HepG2 (cell line): Measurements from ENCODE around the gene SLC38A3. TPM values are rescaled to one million over a fixed set of nuclear protein-coding genes. Genes with fewer than 3 reads are reported as not detected.
A peak's percentile ranks its signal among the peaks of the same experiment; 100 is the strongest.

Experiments used
- BCL6 ChIP-seq: IDR thresholded peaks from 2 replicates; pipeline ENCODE4 v1.6.1; 2016; ENCODE audit warnings: missing genetic modification reagents, missing compliant biosample characterization
- CEBPG ChIP-seq: IDR thresholded peaks from 2 replicates; pipeline ENCODE4 v1.6.1; 2016
- FOXJ3 ChIP-seq: sonication (generic); formaldehyde crosslinking; IDR thresholded peaks from 2 replicates; pipeline ENCODE4 v1.4.0; 2020; ENCODE audit warnings: missing genetic modification reagents, mild to moderate bottlenecking, borderline replicate concordance
- FOXK2 ChIP-seq: fragments of 450-650 bp; IDR thresholded peaks from 2 replicates; pipeline ENCODE4 v1.6.1; 2016
- HOXA9 ChIP-seq: sonication (generic); formaldehyde crosslinking; IDR thresholded peaks from 2 replicates; pipeline ENCODE4 v1.8.1; 2022; ENCODE audit warnings: missing genetic modification reagents, mild to moderate bottlenecking, moderate library complexity, borderline replicate concordance
- PLRG1 ChIP-seq: fragments of 450-650 bp; conservative IDR thresholded peaks from 2 replicates; pipeline ENCODE4 v1.6.1; 2016
- POLR2AphosphoS2 ChIP-seq: IDR thresholded peaks from 2 replicates; pipeline ENCODE4 v1.6.1; 2011; ENCODE audit warnings: low read depth, low read length, improper control_type of control experiment
- REXO4 ChIP-seq: sonication (generic); formaldehyde crosslinking; IDR thresholded peaks from 2 replicates; pipeline ENCODE4 v1.8.0; 2022; ENCODE audit warnings: missing genetic modification reagents, mild to moderate bottlenecking, borderline replicate concordance
- SALL2 ChIP-seq: sonication (generic); formaldehyde crosslinking; IDR thresholded peaks from 2 replicates; pipeline ENCODE4 v1.8.1; 2023; ENCODE audit warnings: mild to moderate bottlenecking, missing genetic modification reagents, inconsistent platforms
- ZBTB42 ChIP-seq: sonication (generic); formaldehyde crosslinking; IDR thresholded peaks from 2 replicates; pipeline ENCODE4 v1.5.0; 2020; ENCODE audit warnings: mild to moderate bottlenecking, missing genetic modification reagents
- ZC3H4 ChIP-seq: sonication (generic); formaldehyde crosslinking; IDR thresholded peaks from 2 replicates; pipeline ENCODE4 v1.4.0; 2020; ENCODE audit warnings: missing genetic modification reagents, borderline replicate concordance
- ZNF20 ChIP-seq: sonication (generic); formaldehyde crosslinking; IDR thresholded peaks from 2 replicates; pipeline ENCODE4 v1.4.0; 2020; ENCODE audit warnings: mild to moderate bottlenecking, moderate library complexity, missing genetic modification reagents
- ZNF296 ChIP-seq: sonication (generic); formaldehyde crosslinking; conservative IDR thresholded peaks from 2 replicates; pipeline ENCODE4 v1.5.0; 2020; ENCODE audit warnings: mild to moderate bottlenecking, missing genetic modification reagents
- ZNF572 ChIP-seq: sonication (generic); formaldehyde crosslinking; IDR thresholded peaks from 2 replicates; pipeline ENCODE4 v1.5.1; 2020; ENCODE audit warnings: mild to moderate bottlenecking, missing genetic modification reagents
- ZNF607 ChIP-seq: sonication (generic); formaldehyde crosslinking; IDR thresholded peaks from 2 replicates; pipeline ENCODE4 v1.5.1; 2020; ENCODE audit warnings: missing genetic modification reagents, mild to moderate bottlenecking, borderline replicate concordance
- ZNF781 ChIP-seq: sonication (generic); formaldehyde crosslinking; IDR thresholded peaks from 2 replicates; pipeline ENCODE4 v1.5.1; 2020; ENCODE audit warnings: borderline replicate concordance, mild to moderate bottlenecking, missing genetic modification reagents; ENCODE audit errors: not compliant biosample characterization
- polyA plus RNA-seq, 8 experiments: library from polyadenylated mRNA; depleted of rRNA in 3 of 8; stranded (reverse) in 7 of 8; unstranded in 1 of 8; fragments of >200 nt; fragmentation: Illumina TruSeq in 4 of 8; extraction: Trizol in 4 of 8; gene quantifications; 2 replicates each; pipeline versions ENCODE4 v1.2.1 to v1.2.3, GENCODE V29; 2011 to 2016; ENCODE audit warnings: low read depth in 4 of 8, missing spikeins in 1 of 8, mixed read lengths in 1 of 8; ENCODE audit not compliant: insufficient read depth in 1 of 8
- total RNA-seq, 5 experiments: library from RNA; depleted of rRNA; stranded (reverse); fragments of >200 nt; fragmentation: Illumina TruSeq; extraction: Trizol; gene quantifications; 2 replicates each; pipeline ENCODE4 v1.2.3, GENCODE V29; 2016; ENCODE audit warnings: low read depth in 1 of 5
- TF ChIP-seq, protein P1 (sequence below): sonication (generic); formaldehyde crosslinking; conservative IDR thresholded peaks from 2 replicates; pipeline ENCODE4 v1.4.0; 2020; ENCODE audit warnings: mild to moderate bottlenecking, missing genetic modification reagents, moderate library complexity
- TF ChIP-seq, protein P2 (sequence below): sonication (generic); formaldehyde crosslinking; IDR thresholded peaks from 2 replicates; pipeline ENCODE4 v1.5.0; 2020; ENCODE audit warnings: missing genetic modification reagents, mild to moderate bottlenecking, borderline replicate concordance
- TF ChIP-seq, protein P3 (sequence below): sonication (generic); formaldehyde crosslinking; conservative IDR thresholded peaks from 2 replicates; pipeline ENCODE4 v1.4.0; 2020; ENCODE audit warnings: missing genetic modification reagents
- TF ChIP-seq, protein P4 (sequence below): sonication (generic); formaldehyde crosslinking; IDR thresholded peaks from 2 replicates; pipeline ENCODE4 v1.5.0; 2020; ENCODE audit warnings: missing genetic modification reagents
- TF ChIP-seq, protein P5 (sequence below): sonication (generic); formaldehyde crosslinking; IDR thresholded peaks from 2 replicates; pipeline ENCODE4 v1.5.0; 2020; ENCODE audit warnings: mild to moderate bottlenecking, low read depth, missing genetic modification reagents, borderline replicate concordance
- TF ChIP-seq, protein P6 (sequence below): conservative IDR thresholded peaks from 2 replicates; pipeline ENCODE4 v1.6.1; 2018; ENCODE audit warnings: missing genetic modification reagents

Gene SLC38A3
- total and polyA plus RNA-seq, 2 of the 13 experiments (the other 11 are each of a cell fraction or from before 2014, with no cell fraction given), result 29.8 to 164 TPM

DNA sequence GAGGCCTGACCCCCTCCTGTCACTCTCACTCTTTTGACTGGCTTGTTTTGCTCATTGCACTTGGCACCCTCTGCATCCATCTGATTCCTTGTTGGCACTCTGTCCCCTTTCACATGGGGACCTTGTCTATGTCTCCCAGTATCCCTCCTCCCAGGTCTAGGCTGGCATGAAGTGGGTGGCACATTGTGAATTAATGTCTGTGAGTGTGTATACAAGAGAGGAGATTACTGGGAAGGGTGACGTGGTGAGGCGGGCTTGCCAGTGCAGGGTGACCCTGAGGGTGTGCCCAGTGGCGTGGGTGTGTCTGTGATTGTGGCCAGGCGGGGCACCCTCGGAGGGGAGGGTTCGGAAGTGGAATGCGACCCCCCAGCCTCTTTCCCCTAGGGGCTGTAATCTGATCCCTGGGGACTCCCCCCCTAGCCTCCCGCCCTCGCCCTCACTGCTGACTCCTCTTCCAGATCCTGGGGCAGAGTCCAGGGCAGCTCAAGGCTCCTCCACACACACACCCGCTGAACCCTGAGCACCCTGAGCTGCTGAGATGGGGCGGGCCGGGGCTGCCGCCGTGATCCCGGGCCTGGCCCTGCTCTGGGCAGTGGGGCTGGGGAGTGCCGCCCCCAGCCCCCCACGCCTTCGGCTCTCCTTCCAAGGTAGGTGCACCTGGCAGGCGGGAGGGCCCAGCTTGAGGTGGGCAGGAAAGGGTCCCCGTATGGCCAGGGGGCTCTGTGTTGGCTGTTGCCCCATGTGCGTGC lies 63.8 kb downstream of the SLC38A3 start, which contains the start of gene SEMA3B (continued):
- TF ChIP-seq, protein P1, sequence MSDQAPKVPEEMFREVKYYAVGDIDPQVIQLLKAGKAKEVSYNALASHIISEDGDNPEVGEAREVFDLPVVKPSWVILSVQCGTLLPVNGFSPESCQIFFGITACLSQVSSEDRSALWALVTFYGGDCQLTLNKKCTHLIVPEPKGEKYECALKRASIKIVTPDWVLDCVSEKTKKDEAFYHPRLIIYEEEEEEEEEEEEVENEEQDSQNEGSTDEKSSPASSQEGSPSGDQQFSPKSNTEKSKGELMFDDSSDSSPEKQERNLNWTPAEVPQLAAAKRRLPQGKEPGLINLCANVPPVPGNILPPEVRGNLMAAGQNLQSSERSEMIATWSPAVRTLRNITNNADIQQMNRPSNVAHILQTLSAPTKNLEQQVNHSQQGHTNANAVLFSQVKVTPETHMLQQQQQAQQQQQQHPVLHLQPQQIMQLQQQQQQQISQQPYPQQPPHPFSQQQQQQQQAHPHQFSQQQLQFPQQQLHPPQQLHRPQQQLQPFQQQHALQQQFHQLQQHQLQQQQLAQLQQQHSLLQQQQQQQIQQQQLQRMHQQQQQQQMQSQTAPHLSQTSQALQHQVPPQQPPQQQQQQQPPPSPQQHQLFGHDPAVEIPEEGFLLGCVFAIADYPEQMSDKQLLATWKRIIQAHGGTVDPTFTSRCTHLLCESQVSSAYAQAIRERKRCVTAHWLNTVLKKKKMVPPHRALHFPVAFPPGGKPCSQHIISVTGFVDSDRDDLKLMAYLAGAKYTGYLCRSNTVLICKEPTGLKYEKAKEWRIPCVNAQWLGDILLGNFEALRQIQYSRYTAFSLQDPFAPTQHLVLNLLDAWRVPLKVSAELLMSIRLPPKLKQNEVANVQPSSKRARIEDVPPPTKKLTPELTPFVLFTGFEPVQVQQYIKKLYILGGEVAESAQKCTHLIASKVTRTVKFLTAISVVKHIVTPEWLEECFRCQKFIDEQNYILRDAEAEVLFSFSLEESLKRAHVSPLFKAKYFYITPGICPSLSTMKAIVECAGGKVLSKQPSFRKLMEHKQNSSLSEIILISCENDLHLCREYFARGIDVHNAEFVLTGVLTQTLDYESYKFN (CRISPR knock-in tag), result peak; percentile 78
- TF ChIP-seq FOXJ3 (no peak), ZNF296 (CRISPR knock-in tag) (no peak), ZNF572 (CRISPR knock-in tag) (no peak), REXO4 (CRISPR knock-in tag) (no peak), CEBPG (CRISPR knock-in tag) (no peak), BCL6 (CRISPR knock-in tag) (no peak), PLRG1 (no peak), ZNF781 (CRISPR knock-in tag) (no peak), ZNF607 (CRISPR knock-in tag) (no peak), ZBTB42 (CRISPR knock-in tag) (no peak), ZC3H4 (0 out of 2 replicates have a peak, but pooled peaks have one; percentile 15), FOXK2 (no peak), HOXA9 (CRISPR knock-in tag) (no peak), POLR2AphosphoS2 (no peak), ZNF20 (no peak), SALL2 (no peak)
- TF ChIP-seq, protein P2, sequence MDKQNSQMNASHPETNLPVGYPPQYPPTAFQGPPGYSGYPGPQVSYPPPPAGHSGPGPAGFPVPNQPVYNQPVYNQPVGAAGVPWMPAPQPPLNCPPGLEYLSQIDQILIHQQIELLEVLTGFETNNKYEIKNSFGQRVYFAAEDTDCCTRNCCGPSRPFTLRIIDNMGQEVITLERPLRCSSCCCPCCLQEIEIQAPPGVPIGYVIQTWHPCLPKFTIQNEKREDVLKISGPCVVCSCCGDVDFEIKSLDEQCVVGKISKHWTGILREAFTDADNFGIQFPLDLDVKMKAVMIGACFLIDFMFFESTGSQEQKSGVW (CRISPR knock-in tag), result no peak
- TF ChIP-seq, protein P3, sequence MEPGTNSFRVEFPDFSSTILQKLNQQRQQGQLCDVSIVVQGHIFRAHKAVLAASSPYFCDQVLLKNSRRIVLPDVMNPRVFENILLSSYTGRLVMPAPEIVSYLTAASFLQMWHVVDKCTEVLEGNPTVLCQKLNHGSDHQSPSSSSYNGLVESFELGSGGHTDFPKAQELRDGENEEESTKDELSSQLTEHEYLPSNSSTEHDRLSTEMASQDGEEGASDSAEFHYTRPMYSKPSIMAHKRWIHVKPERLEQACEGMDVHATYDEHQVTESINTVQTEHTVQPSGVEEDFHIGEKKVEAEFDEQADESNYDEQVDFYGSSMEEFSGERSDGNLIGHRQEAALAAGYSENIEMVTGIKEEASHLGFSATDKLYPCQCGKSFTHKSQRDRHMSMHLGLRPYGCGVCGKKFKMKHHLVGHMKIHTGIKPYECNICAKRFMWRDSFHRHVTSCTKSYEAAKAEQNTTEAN (CRISPR knock-in tag), result no peak; the same call in 1 of the 2 replicates
- TF ChIP-seq, protein P4, sequence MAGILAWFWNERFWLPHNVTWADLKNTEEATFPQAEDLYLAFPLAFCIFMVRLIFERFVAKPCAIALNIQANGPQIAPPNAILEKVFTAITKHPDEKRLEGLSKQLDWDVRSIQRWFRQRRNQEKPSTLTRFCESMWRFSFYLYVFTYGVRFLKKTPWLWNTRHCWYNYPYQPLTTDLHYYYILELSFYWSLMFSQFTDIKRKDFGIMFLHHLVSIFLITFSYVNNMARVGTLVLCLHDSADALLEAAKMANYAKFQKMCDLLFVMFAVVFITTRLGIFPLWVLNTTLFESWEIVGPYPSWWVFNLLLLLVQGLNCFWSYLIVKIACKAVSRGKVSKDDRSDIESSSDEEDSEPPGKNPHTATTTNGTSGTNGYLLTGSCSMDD (CRISPR knock-in tag), result no peak
- TF ChIP-seq, protein P5, sequence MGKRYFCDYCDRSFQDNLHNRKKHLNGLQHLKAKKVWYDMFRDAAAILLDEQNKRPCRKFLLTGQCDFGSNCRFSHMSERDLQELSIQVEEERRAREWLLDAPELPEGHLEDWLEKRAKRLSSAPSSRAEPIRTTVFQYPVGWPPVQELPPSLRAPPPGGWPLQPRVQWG (CRISPR knock-in tag), result no peak
- TF ChIP-seq, protein P6, sequence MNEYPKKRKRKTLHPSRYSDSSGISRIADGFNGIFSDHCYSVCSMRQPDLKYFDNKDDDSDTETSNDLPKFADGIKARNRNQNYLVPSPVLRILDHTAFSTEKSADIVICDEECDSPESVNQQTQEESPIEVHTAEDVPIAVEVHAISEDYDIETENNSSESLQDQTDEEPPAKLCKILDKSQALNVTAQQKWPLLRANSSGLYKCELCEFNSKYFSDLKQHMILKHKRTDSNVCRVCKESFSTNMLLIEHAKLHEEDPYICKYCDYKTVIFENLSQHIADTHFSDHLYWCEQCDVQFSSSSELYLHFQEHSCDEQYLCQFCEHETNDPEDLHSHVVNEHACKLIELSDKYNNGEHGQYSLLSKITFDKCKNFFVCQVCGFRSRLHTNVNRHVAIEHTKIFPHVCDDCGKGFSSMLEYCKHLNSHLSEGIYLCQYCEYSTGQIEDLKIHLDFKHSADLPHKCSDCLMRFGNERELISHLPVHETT (CRISPR knock-in tag), result no peak; the same call in 1 of the 2 replicates
